Activated T-helper 1 cell treated with Interleukin-2 at 50 U/mL for 16 hours (primary cell): Measurements from ENCODE around the gene GPC5.

ENCODE experiments used
- DNase-seq: peaks from one replicate; pipeline ENCODE4 v3.0.0-alpha.2; 2020; ENCODE audit warnings: low read depth

The GPC5 gene

GRCh38 chr13:92175330-92175729, 776.9 kb downstream of the GPC5 start:
- no peak for DNase-seq

- no peak for DNase-seq
Measured at GRCh38 chr13:92177966-92178365, 779.5 kb downstream of the GPC5 start.

- no peak for DNase-seq
Measured at GRCh38 chr13:92179223-92179622, 780.8 kb downstream of the GPC5 start.

GRCh38 chr13:92187378-92187989, 789.1 kb downstream of the GPC5 start:
- no peak for DNase-seq

GRCh38 chr13:92188574-92188973, 790.2 kb downstream of the GPC5 start:
- no peak for DNase-seq

GRCh38 chr13:92196591-92197256, 798.3 kb downstream of the GPC5 start:
- no peak for DNase-seq

GRCh38 chr13:92197669-92198068, 799.2 kb downstream of the GPC5 start:
- no peak for DNase-seq

- DNase-seq, result no peak
Measured at GRCh38 chr13:92218615-92219014, 820.2 kb downstream of the GPC5 start.

- DNase-seq, result no peak
Measured at GRCh38 chr13:92221916-92222315, 823.5 kb downstream of the GPC5 start.

GRCh38 chr13:92224052-92224821, 825.8 kb downstream of the GPC5 start:
- no peak for DNase-seq

GRCh38 chr13:92224825-92225224, 826.4 kb downstream of the GPC5 start:
- DNase-seq, result no peak

GRCh38 chr13:92225861-92226260, 827.4 kb downstream of the GPC5 start:
- no peak for DNase-seq

GRCh38 chr13:92232871-92233270, 834.5 kb downstream of the GPC5 start:
- no peak for DNase-seq

GRCh38 chr13:92251671-92252210, 853.3 kb downstream of the GPC5 start:
- DNase-seq, result no peak

- DNase-seq, result no peak
Measured at GRCh38 chr13:92255526-92255925, 857.1 kb downstream of the GPC5 start.

- DNase-seq, result no peak
Measured at GRCh38 chr13:92256211-92256610, 857.8 kb downstream of the GPC5 start.

GRCh38 chr13:92259046-92259445, 860.6 kb downstream of the GPC5 start:
- DNase-seq, result no peak

GRCh38 chr13:92259523-92259922, 861.1 kb downstream of the GPC5 start:
- no peak for DNase-seq

- no peak for DNase-seq
Measured at GRCh38 chr13:92260363-92260762, 861.9 kb downstream of the GPC5 start.

- DNase-seq, result no peak
Measured at GRCh38 chr13:92262100-92262788, 863.8 kb downstream of the GPC5 start.

- no peak for DNase-seq
Measured at GRCh38 chr13:92265408-92265807, 867.0 kb downstream of the GPC5 start.

GRCh38 chr13:92270990-92271389, 872.6 kb downstream of the GPC5 start:
- no peak for DNase-seq
